Uterus (tissue), 4 donors: Measurements from ENCODE around the gene RHCG. TPM values are rescaled to one million over a fixed set of nuclear protein-coding genes. Genes with fewer than 3 reads are reported as not detected.

Source experiments
- DNase-seq, 2 donors: peaks; one replicate each; pipeline ENCODE4 v3.0.0-alpha.2; 2019 to 2020
- H3K27ac ChIP-seq, 2 donors: fragments of 200-600 bp; sonication (generic); 1 replicate in 1 of 2; 2 replicates in 1 of 2; pipeline ENCODE4 v1.5.1; 2016 to 2018
- H3K27me3 ChIP-seq, 2 donors: fragments of 200-600 bp; sonication (generic); one replicate each; pipeline ENCODE4 v1.5.1; 2018 to 2019; ENCODE audit warnings: control low read depth in 1 of 2
- H3K36me3 ChIP-seq, 2 donors: fragments of 200-600 bp; sonication (generic); one replicate each; pipeline ENCODE4 v1.5.1; 2019; ENCODE audit warnings: control low read depth in 1 of 2
- H3K4me1 ChIP-seq, 2 donors: fragments of 200-600 bp; sonication (generic); one replicate each; pipeline ENCODE4 v1.5.1; 2018 to 2019; ENCODE audit warnings: control low read depth in 1 of 2
- H3K4me3 ChIP-seq, 2 donors: fragments of 200-600 bp; sonication (generic); 1 replicate in 1 of 2; 2 replicates in 1 of 2; pipeline ENCODE4 v1.5.1; 2018 to 2019; ENCODE audit warnings: mild to moderate bottlenecking in 1 of 2
- H3K9me3 ChIP-seq, 2 donors: fragments of 200-600 bp; sonication (generic); one replicate each; pipeline ENCODE4 v1.5.1; 2019; ENCODE audit warnings: control low read depth in 1 of 2
- CTCF ChIP-seq, 4 experiments: fragments of 200-600 bp in 2 of 4; fragments of 450-650 bp in 2 of 4; sonication (generic) in 2 of 4; IDR thresholded peaks; one replicate each; pipeline ENCODE4 v1.5.1; 2016 to 2019; ENCODE audit warnings: antibody characterized with exemption in 4 of 4, mild to moderate bottlenecking in 2 of 4, moderate library complexity in 1 of 4
- POLR2A ChIP-seq, 2 donors: fragments of 450-650 bp; IDR thresholded peaks; one replicate each; pipeline ENCODE4 v1.6.1; 2016; ENCODE audit warnings: antibody characterized with exemption in 2 of 2, mild to moderate bottlenecking in 1 of 2, moderate library complexity in 1 of 2
- intact Hi-C: fragments of 100-400 bp; cut with DNase I; formaldehyde crosslinking; loops from one replicate; pipeline ENCODE4 v1.15.1; 2023; ENCODE audit warnings: low total_unique reads
- total RNA-seq, 4 donors: library from RNA; depleted of rRNA in 3 of 4; stranded (reverse); fragments of >200 nt in 3 of 4; gene quantifications; one replicate each; pipeline versions ENCODE4 v1.1.0 to v1.2.4, GENCODE V29; 2014 to 2023
- donor health status: DM: yes; HTN: yes; CAD: no.

RHCG gene
- total RNA-seq, 4 donors from 2014 or later, result 0.14 to 2.9 (median 0.58) TPM; not detected in 1

GRCh38 chr15:89429986-89430385, 66.4 kb downstream of the RHCG start:
- H3K4me1 ChIP-seq, result no peaks in the 10 kb centered on the region
- DNase-seq, result no peak
- H3K4me3 ChIP-seq, result no peak overlapping the region
- no peak overlapping the region for H3K27ac ChIP-seq
- no peaks in the 10 kb centered on the region for H3K27me3 ChIP-seq
- TF ChIP-seq CTCF (IDR thresholded peaks at IDR 0.05) (no peak), POLR2A (IDR thresholded peaks at IDR 0.05) (no peak)
- intact Hi-C loops, result loop anchor here (5.0 kb wide), 1 partner anchor 73 kb away; no protein-coding TSS in a partner anchor
- H3K9me3 ChIP-seq, result no peaks in the 10 kb centered on the region
- H3K36me3 ChIP-seq, result no peaks in the 10 kb centered on the region

GRCh38 chr15:89429023-89429422, 67.4 kb downstream of the RHCG start:
- Histone ChIP-seq H3K27ac (no peak overlapping the region), H3K4me1 (no peaks in the 10 kb centered on the region), H3K36me3 (no peaks in the 10 kb centered on the region), H3K4me3 (no peak overlapping the region), H3K9me3 (no peaks in the 10 kb centered on the region), H3K27me3 (no peaks in the 10 kb centered on the region)
- intact Hi-C loops, result no loop called here
- no peak for TF ChIP-seq POLR2A (IDR thresholded peaks at IDR 0.05)
- no peak for TF ChIP-seq CTCF (IDR thresholded peaks at IDR 0.05)
- no peak for DNase-seq

- no peak overlapping the region for H3K27ac ChIP-seq
- H3K36me3 ChIP-seq, result no peaks in the 10 kb centered on the region
- TF ChIP-seq CTCF (IDR thresholded peaks at IDR 0.05) (no peak), POLR2A (IDR thresholded peaks at IDR 0.05) (no peak)
- H3K27me3 ChIP-seq, result no peaks in the 10 kb centered on the region
- DNase-seq, result no peak
- H3K4me1 ChIP-seq, result no peaks in the 10 kb centered on the region
- intact Hi-C loops, result no loop called here
- H3K9me3 ChIP-seq, result no peaks in the 10 kb centered on the region
- no peak overlapping the region for H3K4me3 ChIP-seq
These were observed 68.1 kb downstream of the RHCG start for GRCh38 chr15:89428246-89428645.

GRCh38 chr15:89426500-89426899, 69.9 kb downstream of the RHCG start:
- no peak for DNase-seq
- H3K9me3 ChIP-seq, result no peaks in the 10 kb centered on the region
- no peak overlapping the region for H3K4me3 ChIP-seq
- H3K27me3 ChIP-seq, result no peaks in the 10 kb centered on the region
- TF ChIP-seq CTCF (IDR thresholded peaks at IDR 0.05), result no peak
- no peak for TF ChIP-seq POLR2A (IDR thresholded peaks at IDR 0.05)
- intact Hi-C loops, result no loop called here
- H3K27ac ChIP-seq, result no peak overlapping the region
- H3K4me1 ChIP-seq, result no peaks in the 10 kb centered on the region
- H3K36me3 ChIP-seq, result no peaks in the 10 kb centered on the region

GRCh38 chr15:89423981-89424380, 72.4 kb downstream of the RHCG start:
- no peaks in the 10 kb centered on the region for H3K4me1 ChIP-seq
- no peak overlapping the region for H3K4me3 ChIP-seq
- TF ChIP-seq CTCF (IDR thresholded peaks at IDR 0.05) (no peak), POLR2A (IDR thresholded peaks at IDR 0.05) (no peak)
- H3K27me3 ChIP-seq, result peaks cover 0 to 8% of the 10 kb centered on the region in 2 donors
- no peak for DNase-seq
- intact Hi-C loops, result no loop called here
- H3K36me3 ChIP-seq, result no peaks in the 10 kb centered on the region
- no peak overlapping the region for H3K27ac ChIP-seq
- H3K9me3 ChIP-seq, result no peaks in the 10 kb centered on the region

Other genes starting within 250 kb of the RHCG start
- 10 to 100 TPM; 38.4 to 62.0 (median 53.7) TPM for gene POLG, start 161.8 kb downstream of the RHCG start, total RNA-seq
- gene TICRR, start 78.9 kb upstream of the RHCG start, total RNA-seq, result 1 to 10 TPM in 1 of 4 donors, under 1 TPM in 1, not detected in 2; under 0.01 to 3.7 TPM
- 10 to 100 TPM in 2 of 4 donors, 1 to 10 TPM in 2; 2.0 to 17.3 (median 11.3) TPM for gene KIF7, start 158.9 kb upstream of the RHCG start, total RNA-seq
- 1 to 10 TPM in 1 of 4 donors, under 1 TPM in 2, not detected in 1; 0.26 to 1.3 (median 0.48) TPM for gene PLIN1, start 182.8 kb upstream of the RHCG start, total RNA-seq
- 10 to 100 TPM in 2 of 4 donors, 1 to 10 TPM in 2; 1.5 to 16.2 (median 8.7) TPM for gene PEX11A, start 194.2 kb upstream of the RHCG start, total RNA-seq
- gene WDR93, start 194.2 kb upstream of the RHCG start, total RNA-seq, result 1 to 10 TPM in 1 of 4 donors, not detected in 3; 1.5 TPM